Panc1 (cell line): ENCODE results near the gene KRI1. TPM values are rescaled to one million over a fixed set of nuclear protein-coding genes. Genes with fewer than 3 reads are reported as not detected.
A peak's percentile ranks its signal among the peaks of the same experiment; 100 is the strongest.

ENCODE experiments used
- ATAC-seq: fragments of 200-7000 bp; cut with Tn5 transposase; 2 replicates; pipeline ENCODE4 v1.9.1; 2020; ENCODE audit warnings: mild to moderate bottlenecking, moderate library complexity
- BruUV-seq: library from RNA; stranded (reverse); fragments of 400-500 nt; replicated peaks from 2 replicates; lab custom pipeline; 2021; lab: Mats Ljungman, UMichigan
- CTCF ChIA-PET: fragments of 300-600 bp; sonication (Branson Sonifier 250); formaldehyde crosslinking; loops from one replicate; lab custom pipeline; 2022; ENCODE audit warnings: antibody characterized with exemption; lab: Charles Lee
- POLR2A ChIA-PET: fragments of 300-600 bp; sonication (Branson Sonifier 250); formaldehyde crosslinking; loops from one replicate; lab custom pipeline; 2022; ENCODE audit warnings: antibody characterized with exemption; lab: Charles Lee
- DNase-seq: peaks from one replicate; pipeline ENCODE4 v3.0.0-alpha.2; 2010; ENCODE audit warnings: low read depth, low spot score
- H3K27ac ChIP-seq: 2 replicates; pipeline ENCODE4 v1.5.1; 2011; ENCODE audit warnings: mild to moderate bottlenecking, low read length, inconsistent platforms
- H3K27me3 ChIP-seq: fragments of 200-500 bp; sonication (Bioruptor generic); 2 replicates; pipeline ENCODE4 v1.6.0; 2014; ENCODE audit warnings: low read length, inconsistent platforms; ENCODE audit not compliant: control insufficient read depth, insufficient read depth
- H3K36me3 ChIP-seq: fragments of 200-500 bp; sonication (Bioruptor generic); 2 replicates; pipeline ENCODE4 v1.5.1; 2014; ENCODE audit warnings: inconsistent platforms, mild to moderate bottlenecking, low read length, moderate library complexity; ENCODE audit not compliant: control insufficient read depth, insufficient read depth
- H3K4me1 ChIP-seq: 2 replicates; pipeline ENCODE4 v1.5.1; 2011; ENCODE audit warnings: inconsistent platforms, mild to moderate bottlenecking, low read length, moderate library complexity; ENCODE audit not compliant: control insufficient read depth, insufficient read depth
- H3K4me3 ChIP-seq, 2 experiments: 2 replicates each; pipeline ENCODE4 v1.5.1; 2011 to 2012; ENCODE audit warnings: low read depth in 2 of 2, low read length in 2 of 2, mild to moderate bottlenecking in 2 of 2, inconsistent platforms in 1 of 2, moderate library complexity in 1 of 2
- H3K9me3 ChIP-seq: fragments of 200-500 bp; sonication (Bioruptor generic); 2 replicates; pipeline ENCODE4 v1.5.1; 2014; ENCODE audit warnings: low read depth, mild to moderate bottlenecking, inconsistent platforms, low read length, moderate library complexity; ENCODE audit not compliant: control insufficient read depth, insufficient read depth
- POLR2AphosphoS5 ChIP-seq: IDR thresholded peaks from 2 replicates; pipeline ENCODE4 v1.6.1; 2012; ENCODE audit warnings: mild to moderate bottlenecking, low read depth, low read length, moderate library complexity
- REST ChIP-seq, 2 experiments: IDR thresholded peaks; 2 replicates each; pipeline ENCODE4 v1.6.1; 2011 to 2012; ENCODE audit warnings: low read depth in 2 of 2, control low read depth in 1 of 2, low read length in 1 of 2, mild to moderate bottlenecking in 1 of 2, moderate library complexity in 1 of 2; ENCODE audit not compliant: insufficient read depth in 1 of 2
- SIN3A ChIP-seq: IDR thresholded peaks from 2 replicates; pipeline ENCODE4 v1.6.1; 2012; ENCODE audit warnings: low read depth, mild to moderate bottlenecking, low read length, moderate library complexity, borderline replicate concordance; ENCODE audit not compliant: insufficient read depth
- TCF7L2 ChIP-seq: IDR thresholded peaks from 2 replicates; pipeline ENCODE4 v1.6.1; 2011; ENCODE audit warnings: mild to moderate bottlenecking, low read depth, low read length, inconsistent platforms
- in situ Hi-C: cut with HindIII; loops from 2 replicates; pipeline ENCODE4 v1.10.0; 2016; ENCODE audit warnings: low sequenced_read_pairs, low pct_unique_long_range_greater_than_20kb
- intact Hi-C: fragments of 100-400 bp; cut with micrococcal nuclease; formaldehyde crosslinking; loops from one replicate; pipeline ENCODE4 v1.10.0; 2022; ENCODE audit not compliant: unreplicated experiment
- total RNA-seq: library from RNA; stranded (reverse); gene quantifications from one replicate; pipeline ENCODE4 v1.2.1, GENCODE V29; 2021; ENCODE audit not compliant: unreplicated experiment
- TF ChIP-seq, protein P1 (sequence below): fragments of 450-650 bp; IDR thresholded peaks from 2 replicates; pipeline ENCODE4 v1.5.1; 2017; ENCODE audit warnings: mild to moderate bottlenecking

KRI1 gene
- total RNA-seq, 1 experiment from 2014 or later = 34.5 TPM

GRCh38 chr19:10553943-10554381 lies 11.8 kb downstream of the KRI1 start:
- intact Hi-C loops = no loop called here
- Histone ChIP-seq H3K9me3 (no peaks in the 10 kb centered on the region), H3K27ac (no peak overlapping the region), H3K36me3 (no peaks in the 10 kb centered on the region), H3K4me1 (no peaks in the 10 kb centered on the region), H3K27me3 (no peaks in the 10 kb centered on the region), H3K4me3 (no peak overlapping the region)
- BruUV-seq = no TSS peak
- ChIA-PET POLR2A (interaction anchor here (0.6 kb wide), 1 partner anchor 166 kb away, joined by 5 read pairs; no protein-coding TSS in a partner anchor), CTCF (no interaction called here)
- DNase-seq = no peak
- no peak for TF ChIP-seq SIN3A
- TF ChIP-seq, protein P1, sequence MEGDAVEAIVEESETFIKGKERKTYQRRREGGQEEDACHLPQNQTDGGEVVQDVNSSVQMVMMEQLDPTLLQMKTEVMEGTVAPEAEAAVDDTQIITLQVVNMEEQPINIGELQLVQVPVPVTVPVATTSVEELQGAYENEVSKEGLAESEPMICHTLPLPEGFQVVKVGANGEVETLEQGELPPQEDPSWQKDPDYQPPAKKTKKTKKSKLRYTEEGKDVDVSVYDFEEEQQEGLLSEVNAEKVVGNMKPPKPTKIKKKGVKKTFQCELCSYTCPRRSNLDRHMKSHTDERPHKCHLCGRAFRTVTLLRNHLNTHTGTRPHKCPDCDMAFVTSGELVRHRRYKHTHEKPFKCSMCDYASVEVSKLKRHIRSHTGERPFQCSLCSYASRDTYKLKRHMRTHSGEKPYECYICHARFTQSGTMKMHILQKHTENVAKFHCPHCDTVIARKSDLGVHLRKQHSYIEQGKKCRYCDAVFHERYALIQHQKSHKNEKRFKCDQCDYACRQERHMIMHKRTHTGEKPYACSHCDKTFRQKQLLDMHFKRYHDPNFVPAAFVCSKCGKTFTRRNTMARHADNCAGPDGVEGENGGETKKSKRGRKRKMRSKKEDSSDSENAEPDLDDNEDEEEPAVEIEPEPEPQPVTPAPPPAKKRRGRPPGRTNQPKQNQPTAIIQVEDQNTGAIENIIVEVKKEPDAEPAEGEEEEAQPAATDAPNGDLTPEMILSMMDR = no peak
- no peak for TF ChIP-seq REST (IDR thresholded peaks at IDR 0.05; ENCODE audit: insufficient read depth in 1 of 2, low read depth in 2 of 2, low read length in 1 of 2)
- no peak for TF ChIP-seq TCF7L2
- no peak for TF ChIP-seq POLR2AphosphoS5
- in situ Hi-C loops = no loop called here
- no peak for ATAC-seq

DNA sequence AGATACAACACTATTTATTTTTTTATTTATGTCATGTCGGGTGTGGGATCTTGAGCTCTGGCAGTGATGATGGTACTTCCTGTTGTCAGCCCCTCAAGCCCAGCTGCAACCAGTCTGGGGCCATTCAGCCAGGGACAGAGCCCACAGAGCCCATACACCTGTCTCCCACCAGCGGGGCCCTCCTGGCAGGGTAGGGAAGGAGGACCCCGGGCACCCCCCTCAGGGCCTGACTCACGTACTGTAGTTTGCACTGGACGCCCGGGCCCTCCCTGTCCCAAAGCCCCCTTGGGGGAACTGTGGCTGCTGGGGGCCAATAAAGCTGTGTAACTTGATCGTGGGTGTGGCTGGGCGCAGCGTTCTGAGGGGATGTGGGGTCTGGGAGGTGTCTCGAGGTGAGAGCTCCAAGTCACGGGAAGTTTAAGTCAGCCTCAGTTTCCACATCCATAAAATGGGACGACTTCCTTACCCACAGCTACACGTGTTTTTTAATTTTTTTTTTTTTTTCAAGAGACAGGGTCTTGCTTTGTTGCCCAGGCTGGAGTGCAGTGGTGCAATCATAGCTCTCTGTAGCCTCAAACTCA lies 12.6 kb downstream of the KRI1 start:
- no peaks in the 10 kb centered on the region for H3K4me1 ChIP-seq
- no peak overlapping the region for H3K4me3 ChIP-seq
- no peak for TF ChIP-seq REST (IDR thresholded peaks at IDR 0.05; ENCODE audit: insufficient read depth in 1 of 2, low read depth in 2 of 2, low read length in 1 of 2)
- no peak for TF ChIP-seq POLR2AphosphoS5
- no peak for TF ChIP-seq SIN3A
- no peak for TF ChIP-seq TCF7L2
- TF ChIP-seq, protein P1 = no peak
- H3K36me3 ChIP-seq = no peaks in the 10 kb centered on the region
- POLR2A ChIA-PET = interaction anchor here (0.6 kb wide), 1 partner anchor 105 kb away, joined by 3 read pairs; no protein-coding TSS in a partner anchor
- no peak overlapping the region for H3K27ac ChIP-seq
- no peaks in the 10 kb centered on the region for H3K9me3 ChIP-seq
- CTCF ChIA-PET = no interaction called here
- in situ Hi-C loops = no loop called here
- ATAC-seq (peak; percentile 4; the same call in 1 of the 2 replicates), DNase-seq (no peak)
- intact Hi-C loops = no loop called here
- BruUV-seq = TSS peak; percentile 96
- no peaks in the 10 kb centered on the region for H3K27me3 ChIP-seq
